ENCODE data around the gene TTLL5. TPM values are rescaled to one million over a fixed set of nuclear protein-coding genes. Genes with fewer than 3 reads are reported as not detected.

Gene TTLL5
- polyA plus RNA-seq, 1 of the 3 experiments (the other 2 are of a cell fraction) = 9.6 TPM

DNA sequence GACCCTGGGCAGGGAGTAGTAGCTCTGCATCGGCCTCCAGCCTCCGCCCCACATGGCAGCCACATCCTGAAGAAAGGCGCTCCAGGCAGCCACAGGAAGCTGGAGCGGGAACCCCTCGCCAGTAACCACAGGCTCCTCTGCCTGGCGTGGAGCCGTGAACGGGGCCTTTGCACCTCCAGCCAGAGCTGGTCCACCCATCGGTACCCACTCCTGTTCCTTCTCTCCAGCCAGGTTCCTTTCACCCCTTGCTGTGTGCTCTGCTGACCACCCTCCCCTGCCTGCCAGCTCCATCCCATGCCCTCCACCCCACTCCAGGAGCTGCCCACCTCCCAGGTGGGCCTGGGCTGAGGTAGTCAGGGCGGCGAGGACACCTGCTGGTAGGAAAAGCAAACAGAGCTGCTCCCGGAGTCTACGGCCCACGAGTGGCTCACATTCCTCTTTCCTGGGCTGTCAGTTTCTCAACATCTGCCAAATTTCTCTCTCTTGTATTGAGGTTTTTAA is 318.1 kb downstream of the TTLL5 start:
- ChIA-PET POLR2A (interaction anchor here (0.9 kb wide), 1 partner anchor 73 kb away, joined by 3 read pairs; no protein-coding TSS in a partner anchor), CTCF (interaction anchor here (0.6 to 19.6 kb wide), 42 partner anchors 10 to 401 kb away, joined by 3 to 550 read pairs (median 4); partner anchors contain the start of gene FLVCR2)
- H3K36me3 ChIP-seq (replicated peaks in 1 of 2; ENCODE audit: control insufficient read depth in 1 of 2, insufficient read depth in 2 of 2, low read length in 1 of 2) = no peaks in the 10 kb centered on the region
- no peaks in the 10 kb centered on the region for H3K79me2 ChIP-seq (ENCODE audit: insufficient read depth)
- no peaks in the 10 kb centered on the region for H4K20me1 ChIP-seq (ENCODE audit: insufficient read depth)
- H3K9me2 ChIP-seq = no peaks in the 10 kb centered on the region
- no peaks in the 10 kb centered on the region for H3K27me3 ChIP-seq (ENCODE audit: insufficient read depth)
- no peak overlapping the region for H3K9ac ChIP-seq
- H3K4me2 ChIP-seq = peak overlapping the region; percentile 98; the same call in 1 of the 2 replicates
- H3K4me1 ChIP-seq (ENCODE audit: control insufficient read depth in 1 of 2, insufficient read depth in 2 of 2, low read depth in 1 of 2, low read length in 1 of 2) = peaks cover 14 to 40% of the 10 kb centered on the region in 2 experiments; a peak in 3 of 4 replicates
- H3K9me3 ChIP-seq = no peaks in the 10 kb centered on the region
- H2AFZ ChIP-seq (ENCODE audit: low read depth) = no peak overlapping the region
- WGBS (ENCODE audit: low lambda C conversion rate) = 83% methylated on average over 10 of the region's 14 CpGs
- DNase-seq = peak; percentile 74
- H3K27ac ChIP-seq (ENCODE audit: low read depth in 2 of 2, low read length in 1 of 2) = no peak overlapping the region; a peak in 1 of 4 replicates
- peak overlapping the region in 1 of 2 experiments; percentile 43; a peak in 1 of 4 replicates for H3K4me3 ChIP-seq (ENCODE audit: low read depth in 2 of 2, low read length in 1 of 2)
- H3F3A ChIP-seq (replicated peaks; ENCODE audit: insufficient read depth) = peaks cover 8% of the 10 kb centered on the region
- no peak for TF ChIP-seq NFIC (IDR thresholded peaks at IDR 0.05; ENCODE audit: borderline replicate concordance)
- no peak for TF ChIP-seq EP300 (IDR thresholded peaks at IDR 0.05; ENCODE audit: borderline replicate concordance in 1 of 2, low read depth in 1 of 2, low read length in 1 of 2)
- no peak for TF ChIP-seq POLR2AphosphoS5 (IDR thresholded peaks at IDR 0.05; ENCODE audit: low read depth, low read length)
- no peak for TF ChIP-seq CHD2 (IDR thresholded peaks at IDR 0.05; ENCODE audit: low read length, partially characterized antibody)
- TF ChIP-seq TEAD4 (IDR thresholded peaks at IDR 0.05; ENCODE audit: borderline replicate concordance, insufficient read depth) = no peak
- TF ChIP-seq GABPA (IDR thresholded peaks at IDR 0.05; ENCODE audit: low read depth) = no peak
- no peak for TF ChIP-seq USF2 (IDR thresholded peaks at IDR 0.05; ENCODE audit: borderline replicate concordance, low read depth, low read length)
- no peak for TF ChIP-seq ELF1 (IDR thresholded peaks at IDR 0.05)
- TF ChIP-seq PBX3 (IDR thresholded peaks at IDR 0.05) = no peak
- TF ChIP-seq JUND (IDR thresholded peaks at IDR 0.05) = no peak
- no peak for TF ChIP-seq FOSL2 (IDR thresholded peaks at IDR 0.05; ENCODE audit: borderline replicate concordance, low read depth)
- TF ChIP-seq GATA2 (CRISPR knock-in tag; IDR thresholded peaks at IDR 0.05) = no peak
- TF ChIP-seq, protein P1, sequence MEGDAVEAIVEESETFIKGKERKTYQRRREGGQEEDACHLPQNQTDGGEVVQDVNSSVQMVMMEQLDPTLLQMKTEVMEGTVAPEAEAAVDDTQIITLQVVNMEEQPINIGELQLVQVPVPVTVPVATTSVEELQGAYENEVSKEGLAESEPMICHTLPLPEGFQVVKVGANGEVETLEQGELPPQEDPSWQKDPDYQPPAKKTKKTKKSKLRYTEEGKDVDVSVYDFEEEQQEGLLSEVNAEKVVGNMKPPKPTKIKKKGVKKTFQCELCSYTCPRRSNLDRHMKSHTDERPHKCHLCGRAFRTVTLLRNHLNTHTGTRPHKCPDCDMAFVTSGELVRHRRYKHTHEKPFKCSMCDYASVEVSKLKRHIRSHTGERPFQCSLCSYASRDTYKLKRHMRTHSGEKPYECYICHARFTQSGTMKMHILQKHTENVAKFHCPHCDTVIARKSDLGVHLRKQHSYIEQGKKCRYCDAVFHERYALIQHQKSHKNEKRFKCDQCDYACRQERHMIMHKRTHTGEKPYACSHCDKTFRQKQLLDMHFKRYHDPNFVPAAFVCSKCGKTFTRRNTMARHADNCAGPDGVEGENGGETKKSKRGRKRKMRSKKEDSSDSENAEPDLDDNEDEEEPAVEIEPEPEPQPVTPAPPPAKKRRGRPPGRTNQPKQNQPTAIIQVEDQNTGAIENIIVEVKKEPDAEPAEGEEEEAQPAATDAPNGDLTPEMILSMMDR (IDR thresholded peaks at IDR 0.05) = peak; percentile 73
- peak; percentile 79 for TF ChIP-seq SMC3 (IDR thresholded peaks at IDR 0.05; ENCODE audit: low read depth, low read length)
- TF ChIP-seq FOXM1 (IDR thresholded peaks at IDR 0.05; ENCODE audit: low read depth) = no peak
- TF ChIP-seq, protein P2, sequence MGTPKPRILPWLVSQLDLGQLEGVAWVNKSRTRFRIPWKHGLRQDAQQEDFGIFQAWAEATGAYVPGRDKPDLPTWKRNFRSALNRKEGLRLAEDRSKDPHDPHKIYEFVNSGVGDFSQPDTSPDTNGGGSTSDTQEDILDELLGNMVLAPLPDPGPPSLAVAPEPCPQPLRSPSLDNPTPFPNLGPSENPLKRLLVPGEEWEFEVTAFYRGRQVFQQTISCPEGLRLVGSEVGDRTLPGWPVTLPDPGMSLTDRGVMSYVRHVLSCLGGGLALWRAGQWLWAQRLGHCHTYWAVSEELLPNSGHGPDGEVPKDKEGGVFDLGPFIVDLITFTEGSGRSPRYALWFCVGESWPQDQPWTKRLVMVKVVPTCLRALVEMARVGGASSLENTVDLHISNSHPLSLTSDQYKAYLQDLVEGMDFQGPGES (IDR thresholded peaks at IDR 0.05; ENCODE audit: low read depth, low read length) = no peak
- TF ChIP-seq MAX (IDR thresholded peaks at IDR 0.05; ENCODE audit: low read depth) = no peak
- TF ChIP-seq, protein P3, sequence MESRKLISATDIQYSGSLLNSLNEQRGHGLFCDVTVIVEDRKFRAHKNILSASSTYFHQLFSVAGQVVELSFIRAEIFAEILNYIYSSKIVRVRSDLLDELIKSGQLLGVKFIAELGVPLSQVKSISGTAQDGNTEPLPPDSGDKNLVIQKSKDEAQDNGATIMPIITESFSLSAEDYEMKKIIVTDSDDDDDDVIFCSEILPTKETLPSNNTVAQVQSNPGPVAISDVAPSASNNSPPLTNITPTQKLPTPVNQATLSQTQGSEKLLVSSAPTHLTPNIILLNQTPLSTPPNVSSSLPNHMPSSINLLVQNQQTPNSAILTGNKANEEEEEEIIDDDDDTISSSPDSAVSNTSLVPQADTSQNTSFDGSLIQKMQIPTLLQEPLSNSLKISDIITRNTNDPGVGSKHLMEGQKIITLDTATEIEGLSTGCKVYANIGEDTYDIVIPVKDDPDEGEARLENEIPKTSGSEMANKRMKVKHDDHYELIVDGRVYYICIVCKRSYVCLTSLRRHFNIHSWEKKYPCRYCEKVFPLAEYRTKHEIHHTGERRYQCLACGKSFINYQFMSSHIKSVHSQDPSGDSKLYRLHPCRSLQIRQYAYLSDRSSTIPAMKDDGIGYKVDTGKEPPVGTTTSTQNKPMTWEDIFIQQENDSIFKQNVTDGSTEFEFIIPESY (IDR thresholded peaks at IDR 0.05; ENCODE audit: borderline replicate concordance, low read depth) = no peak
- TF ChIP-seq YY1 (IDR thresholded peaks at IDR 0.05; ENCODE audit: low read depth) = no peak
- no peak for TF ChIP-seq RXRA (IDR thresholded peaks at IDR 0.05; ENCODE audit: borderline replicate concordance, low read depth)
- no peak for TF ChIP-seq SIN3A (IDR thresholded peaks at IDR 0.05; ENCODE audit: borderline replicate concordance, low read depth, low read length)
- TF ChIP-seq EZH2phosphoT487 (IDR thresholded peaks at IDR 0.05; ENCODE audit: borderline replicate concordance, low read depth) = no peak

Data from SK-N-SH (cell line).